Suppressor macrophage treated with lipopolysaccharide for 4 hours (primary cell): ENCODE results near the gene RARB.

Experiments
- DNase-seq: peaks from one replicate; pipeline ENCODE4 v3.0.0-alpha.2; 2020

The RARB gene

DNA sequence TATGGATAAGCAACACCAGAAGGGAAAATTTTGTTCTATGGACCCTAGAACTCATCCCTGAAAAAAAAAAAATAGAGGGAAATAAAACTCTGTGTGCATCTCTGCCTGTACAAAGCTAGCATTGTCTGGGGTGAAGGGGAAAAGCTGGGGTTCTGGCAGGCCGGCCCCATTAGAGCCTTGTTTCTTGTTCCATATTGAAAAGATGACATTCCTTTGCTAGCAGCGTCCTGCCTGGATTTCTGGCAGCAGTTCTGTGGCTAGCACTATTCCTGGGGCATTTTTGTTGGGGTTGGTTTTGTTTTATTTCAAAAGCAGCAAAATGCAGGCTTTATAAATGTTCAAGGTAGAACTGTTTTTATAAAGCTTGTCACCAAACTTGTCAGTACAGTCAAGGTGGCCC, 45.2 kb downstream of the RARB start:
- no peak for DNase-seq

DNA sequence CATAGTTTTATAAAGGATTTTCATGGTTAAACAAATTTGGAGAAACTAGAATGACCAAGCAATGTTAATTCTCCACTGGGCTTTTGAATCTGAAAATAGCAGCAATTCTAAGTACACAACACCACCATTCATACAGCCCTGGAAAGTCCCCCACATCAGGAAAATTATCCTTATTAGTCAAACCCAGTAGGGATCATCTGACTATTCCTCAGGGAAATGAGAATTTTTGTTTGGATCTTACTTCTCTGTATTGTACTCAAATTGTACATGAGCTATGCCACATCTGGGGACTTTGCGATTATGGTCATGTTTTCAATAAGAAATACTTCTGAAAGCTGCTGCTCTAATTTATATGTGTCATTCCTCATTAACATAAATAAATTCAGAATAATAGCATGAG, 46.0 kb downstream of the RARB start:
- DNase-seq = no peak

- no peak for DNase-seq
Measured at GRCh38 chr3:25476639-25477038, 48.6 kb downstream of the RARB start.

DNA sequence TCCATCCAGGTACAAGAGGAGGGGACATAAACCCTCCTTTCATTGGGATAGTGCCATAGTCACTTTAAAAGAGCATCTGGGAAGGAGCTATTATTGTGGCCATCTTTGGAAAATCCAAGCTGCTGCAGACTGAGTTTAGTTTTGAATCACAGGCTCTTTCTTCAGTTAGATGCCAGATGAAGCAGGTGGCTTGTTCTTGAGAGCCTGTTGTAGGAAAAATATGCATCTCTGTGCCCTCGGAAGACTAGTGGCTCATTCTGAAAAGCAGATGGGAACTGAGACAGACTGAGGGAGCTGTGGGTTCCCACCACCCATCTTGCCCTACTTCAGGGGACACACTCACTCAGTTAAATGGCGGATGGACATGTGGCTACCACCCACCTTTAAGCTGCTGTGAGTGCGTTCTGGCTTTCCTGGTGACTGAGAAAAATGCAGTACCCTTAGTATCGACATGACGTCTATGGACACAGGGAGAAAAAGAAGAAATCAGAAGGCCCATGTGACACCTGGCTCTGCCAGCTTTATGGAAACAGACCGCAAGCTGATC, 50.2 kb downstream of the RARB start:
- DNase-seq = no peak

GRCh38 chr3:25478964-25479726, 51.1 kb downstream of the RARB start:
- no peak for DNase-seq

- DNase-seq = no peak
Measured at GRCh38 chr3:25479727-25480010, 51.6 kb downstream of the RARB start.

DNA sequence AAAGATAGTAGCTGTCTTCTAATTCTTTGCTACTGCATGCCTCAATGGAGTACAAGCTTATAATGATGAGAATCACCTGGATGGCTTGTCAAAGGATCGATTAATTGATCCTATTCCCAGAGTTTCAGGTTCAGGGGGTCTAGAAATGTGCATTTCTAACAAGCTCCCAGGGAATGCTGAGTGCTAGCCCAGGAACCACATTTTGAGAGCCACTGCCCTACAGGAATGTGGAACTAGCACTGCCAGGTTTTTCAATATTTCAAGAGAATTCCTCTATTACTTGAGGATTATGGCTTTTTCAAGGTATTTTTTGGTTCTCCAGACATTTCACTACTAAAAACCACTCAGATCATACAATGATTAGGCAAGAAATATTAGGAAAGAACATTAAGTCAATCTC, 52.7 kb downstream of the RARB start:
- no peak for DNase-seq

- DNase-seq = no peak
Measured at GRCh38 chr3:25481386-25481785, 53.3 kb downstream of the RARB start.

- no peak for DNase-seq
Measured at GRCh38 chr3:25483456-25483855, 55.4 kb downstream of the RARB start.

DNA sequence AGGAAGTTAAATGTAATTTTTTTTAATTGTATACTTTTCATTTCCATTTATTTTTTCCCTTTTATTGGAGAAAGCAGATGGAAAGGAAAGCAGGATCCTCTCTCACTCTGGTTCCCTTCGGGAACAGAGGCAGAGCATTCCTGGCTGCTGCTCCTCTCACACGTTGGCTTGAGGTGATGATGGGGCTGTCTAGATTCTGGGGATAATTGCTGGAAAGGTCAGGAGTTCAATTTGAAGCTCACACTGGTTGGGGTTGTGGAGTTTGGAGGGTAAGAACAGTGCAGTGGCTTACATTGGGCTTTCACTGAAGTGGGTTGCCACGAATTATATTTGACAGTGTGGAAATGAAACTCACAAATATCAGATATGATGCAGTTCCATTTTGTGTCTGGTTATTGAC, 57.6 kb downstream of the RARB start:
- DNase-seq = no peak

GRCh38 chr3:25486932-25487331, 58.9 kb downstream of the RARB start:
- DNase-seq = no peak

DNA sequence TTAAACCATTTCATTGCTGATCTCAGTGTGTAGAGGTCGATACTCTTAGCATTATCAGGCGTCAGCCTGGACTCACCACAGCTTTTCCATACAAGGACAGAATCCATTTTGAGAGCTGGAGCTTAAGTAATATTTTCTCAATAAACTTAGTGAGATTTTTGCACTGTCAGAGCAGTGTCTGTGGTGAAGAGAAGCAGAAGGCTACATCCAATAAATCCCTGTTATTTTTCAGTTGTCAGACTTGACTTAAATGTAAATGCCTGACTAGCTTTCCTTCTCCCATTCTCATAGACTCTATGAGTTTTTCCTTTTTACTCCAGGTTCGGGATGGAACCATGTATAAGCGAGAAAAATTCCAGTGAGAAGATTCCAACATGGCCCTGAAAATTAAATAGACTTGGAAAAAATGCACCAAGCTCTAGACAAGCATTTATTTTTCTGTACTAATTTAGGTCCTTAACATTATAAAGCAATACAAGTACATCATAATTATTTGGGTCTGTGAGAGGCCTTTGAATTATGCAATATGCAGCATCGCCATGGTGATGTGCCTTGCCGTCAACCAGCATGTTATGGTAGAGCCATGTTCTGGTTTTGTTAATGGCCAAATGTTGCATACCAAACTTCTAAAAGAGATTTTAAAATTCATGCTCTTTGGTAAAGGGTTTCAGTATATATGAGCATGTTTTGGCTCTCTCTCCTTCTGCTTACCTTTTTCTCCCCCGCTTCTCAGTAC, 62.0 kb downstream of the RARB start:
- DNase-seq = no peak

DNA sequence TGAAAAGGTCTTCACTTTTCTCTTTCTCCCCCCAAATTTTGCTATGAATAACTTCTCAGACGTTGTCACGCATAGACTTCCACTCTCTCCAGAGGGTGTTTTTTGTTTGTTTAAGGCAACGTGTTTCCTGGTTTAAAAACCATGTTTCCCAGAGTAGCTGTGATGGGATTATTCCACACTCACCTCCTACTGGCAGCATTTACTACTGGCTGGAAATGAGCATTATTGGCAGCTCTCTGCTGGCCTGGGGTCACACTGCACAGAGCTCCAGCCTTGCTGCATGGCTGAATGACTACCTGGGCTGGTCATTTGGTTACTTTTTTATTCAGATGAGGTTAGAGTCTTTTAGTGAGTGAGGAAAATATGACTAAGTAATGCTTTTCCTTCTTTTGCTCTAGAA, 65.2 kb downstream of the RARB start:
- DNase-seq = no peak

DNA sequence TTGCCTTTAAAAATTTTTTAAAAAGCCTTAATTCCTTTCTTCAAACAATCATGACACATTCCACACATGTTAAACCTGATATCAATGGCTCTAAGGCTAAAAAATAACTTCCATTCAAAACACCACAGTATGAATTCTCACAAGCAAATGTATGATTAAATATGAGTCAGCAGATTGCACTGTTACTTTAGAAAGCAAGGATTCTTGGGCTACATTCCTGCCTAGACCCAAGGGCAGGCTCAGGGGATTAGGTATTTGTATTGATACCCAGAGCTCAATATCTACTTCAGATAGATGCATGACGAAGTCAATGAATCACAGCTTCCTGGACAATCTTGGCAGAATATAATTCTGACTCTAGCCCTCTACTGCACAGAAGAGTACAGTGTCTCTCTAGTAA, 65.7 kb downstream of the RARB start:
- no peak for DNase-seq

- DNase-seq = no peak
Measured at GRCh38 chr3:25495304-25495703, 67.2 kb downstream of the RARB start.

DNA sequence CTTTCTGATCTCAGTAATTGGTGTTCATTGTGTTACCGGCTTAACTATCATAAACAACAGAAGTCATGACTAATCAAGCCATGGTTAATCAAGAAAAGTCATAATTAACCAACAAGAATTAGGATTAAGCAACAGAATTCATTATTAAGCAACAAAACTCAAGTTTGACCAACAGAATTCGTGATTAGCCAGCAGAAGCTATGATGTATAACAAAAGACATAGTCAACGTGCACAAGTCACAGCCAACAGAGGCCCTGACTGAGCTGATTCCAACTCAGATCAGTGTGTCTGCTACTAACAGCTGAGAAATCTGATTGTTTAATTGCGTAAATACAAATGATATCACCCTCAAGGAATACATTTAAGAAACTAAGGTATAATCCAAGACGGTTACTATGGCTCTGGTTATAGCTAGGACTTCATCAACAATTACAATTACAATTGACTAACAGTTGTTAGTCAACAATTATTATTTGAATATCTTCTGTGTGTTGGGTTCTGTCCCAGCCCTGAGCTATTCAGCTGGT, 67.7 kb downstream of the RARB start:
- DNase-seq = no peak

DNA sequence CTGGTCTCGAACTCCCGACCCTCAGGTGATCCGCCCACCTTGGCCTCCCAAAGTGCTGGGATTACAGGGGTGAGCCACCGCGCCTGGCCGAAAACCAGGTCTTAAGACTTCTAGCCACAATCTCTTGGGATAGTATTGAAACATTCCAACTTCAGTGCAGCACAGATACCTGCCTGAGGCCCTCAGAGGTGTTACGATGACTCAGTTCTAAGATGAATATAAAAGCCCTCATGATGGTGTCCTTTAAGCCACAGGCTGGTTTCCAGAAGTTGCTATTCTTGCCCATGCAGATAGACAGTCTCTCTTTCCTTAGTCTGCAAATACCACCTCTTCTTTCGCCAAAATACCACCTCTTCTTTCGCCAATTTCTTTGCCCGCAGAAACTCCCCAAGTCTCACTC, 69.0 kb downstream of the RARB start:
- no peak for DNase-seq

DNA sequence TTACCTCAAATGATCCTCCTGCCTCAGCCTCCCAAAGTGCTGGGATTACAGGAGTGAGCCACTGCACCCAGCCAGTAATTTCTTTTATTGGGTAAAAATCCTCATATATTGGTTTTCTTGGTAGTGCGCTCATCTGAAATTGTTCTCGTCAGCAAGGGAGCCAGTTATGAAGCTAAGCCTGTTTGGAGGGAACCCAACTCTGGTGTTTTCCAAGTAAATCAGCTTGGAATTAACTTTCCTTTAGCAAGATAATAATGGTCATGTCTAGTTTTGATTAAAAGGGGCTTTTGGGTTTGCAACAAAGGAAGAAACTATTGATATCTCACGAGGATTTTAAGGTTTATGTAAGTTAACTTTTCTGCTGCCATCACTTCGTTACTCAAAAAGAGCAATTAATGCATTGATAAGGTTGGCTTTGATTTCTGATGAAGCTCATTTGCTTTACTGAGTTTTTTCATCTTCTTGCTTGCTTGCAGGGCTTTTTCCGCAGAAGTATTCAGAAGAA, 72.7 kb downstream of the RARB start:
- no peak for DNase-seq

- no peak for DNase-seq
Measured at GRCh38 chr3:25502233-25502632, 74.2 kb downstream of the RARB start.

DNA sequence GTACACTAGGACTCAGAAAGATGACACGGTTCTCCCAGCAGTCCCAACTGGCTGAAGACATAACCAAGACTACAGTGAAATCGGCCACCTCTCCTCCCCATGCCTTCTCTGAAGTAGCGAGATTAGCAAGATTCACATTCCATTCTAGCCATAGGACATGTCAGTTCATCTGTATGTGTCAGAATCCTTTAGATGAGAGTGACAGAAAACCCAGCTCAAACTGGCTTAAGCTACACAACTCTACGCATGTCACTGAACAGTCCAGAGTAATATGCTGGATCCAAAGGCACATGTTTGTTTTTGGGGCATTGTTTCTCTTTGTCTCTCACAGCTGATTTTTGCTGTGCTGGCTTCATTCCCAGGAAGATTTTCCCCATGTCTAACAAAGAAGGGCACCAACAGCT, 75.8 kb downstream of the RARB start:
- DNase-seq = no peak

- DNase-seq = no peak
Measured at GRCh38 chr3:25505581-25505980, 77.5 kb downstream of the RARB start.

GRCh38 chr3:25507811-25508210, 79.7 kb downstream of the RARB start:
- no peak for DNase-seq

DNA sequence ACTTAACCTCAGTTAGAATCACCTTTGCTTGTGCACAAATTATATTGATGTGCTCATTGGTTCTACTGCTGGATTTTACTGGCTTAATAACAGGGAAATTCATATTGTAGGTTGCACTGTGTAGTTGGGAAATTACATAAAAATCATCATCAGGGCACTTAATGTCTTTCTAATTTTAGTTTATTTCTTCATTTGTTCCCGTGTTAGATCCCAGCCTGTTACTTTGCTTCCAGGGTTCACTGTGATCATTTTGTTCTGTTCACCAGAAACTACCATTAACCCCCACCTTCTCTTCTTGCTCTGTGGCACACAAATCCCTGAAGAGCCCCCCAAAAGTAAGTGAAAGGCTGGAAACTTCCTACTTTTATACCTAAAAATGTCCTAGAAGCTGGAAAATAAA, 80.4 kb downstream of the RARB start:
- DNase-seq = no peak

GRCh38 chr3:25508901-25509300, 80.8 kb downstream of the RARB start:
- no peak for DNase-seq
